ENCODE measurements around the gene DIPK1B. TPM values are rescaled to one million over a fixed set of nuclear protein-coding genes. Genes with fewer than 3 reads are reported as not detected.
A peak's percentile ranks its signal among the peaks of the same experiment; 100 is the strongest.

The DIPK1B gene
- total and polyA plus RNA-seq, 2 donors (not counting 3 experiments of a cell fraction or from before 2014, with no cell fraction given), result 253 to 441 TPM

GRCh38 chr9:136667940-136668760, 44.2 kb upstream of the DIPK1B start:
- peak; percentile 44 for DNase-seq (ENCODE audit: low read depth, low spot score)
- Histone ChIP-seq H3K27me3 (ENCODE audit: control insufficient read depth in 2 of 2, insufficient read depth in 2 of 2, low read length in 2 of 2) (no peaks in the 10 kb centered on the region), H3K27ac (ENCODE audit: insufficient read depth, low read depth, low read length) (peak overlapping the region; percentile 78), H3K9ac (replicated peaks; ENCODE audit: extremely low read depth, insufficient read depth, low read length) (peak overlapping the region; percentile 79), H3K9me1 (replicated peaks; ENCODE audit: control insufficient read depth, extremely low read depth, insufficient read depth, low read length) (no peaks in the 10 kb centered on the region), H4K20me1 (replicated peaks; ENCODE audit: control insufficient read depth, extremely low read depth, insufficient read depth, low read length) (no peaks in the 10 kb centered on the region), H3K4me1 (ENCODE audit: control insufficient read depth, extremely low read depth, insufficient read depth, low read length) (peaks cover 15% of the 10 kb centered on the region), H2AFZ (ENCODE audit: low read depth, low read length) (no peak overlapping the region), H3K79me2 (ENCODE audit: control insufficient read depth, insufficient read depth, low read length) (peaks cover 65% of the 10 kb centered on the region), H3K9me3 (replicated peaks; ENCODE audit: control insufficient read depth, insufficient read depth, low read length) (no peaks in the 10 kb centered on the region), H3K36me3 (ENCODE audit: control insufficient read depth in 2 of 2, extremely low read depth in 1 of 2, insufficient read depth in 2 of 2, low read length in 2 of 2) (peaks cover 39 to 79% of the 10 kb centered on the region in 2 experiments), H3K4me2 (ENCODE audit: insufficient read depth, low read length) (peak overlapping the region; percentile 40), H3K4me3 (replicated peaks in 1 of 3; ENCODE audit: insufficient read depth in 1 of 3, low read depth in 1 of 3, low read length in 3 of 3) (peak overlapping the region; percentile 54 to 83 (median 65))
- intact Hi-C loops (cut with micrococcal nuclease) (no loop called here), dilution Hi-C loops (cut with MboI; ENCODE audit: extremely low pct_ligation_motif_present, low sequenced_read_pairs) (no loop called here)
- ChIA-PET POLR2A (interaction anchor here (9.9 kb wide), 1 partner anchor 22 kb away, joined by 161 read pairs; no protein-coding TSS in a partner anchor), CTCF (interaction anchor here (3.4 kb wide), 1 partner anchor 22 kb away, joined by 20 read pairs; no protein-coding TSS in a partner anchor)
- no TSS peak for BruUV-seq (replicated peaks)
- FAIRE-seq, result peak; percentile 62
- peak in 1 of 2 donors; percentile 23 for TF ChIP-seq CTCF (IDR thresholded peaks at IDR 0.05; ENCODE audit: extremely low read depth in 1 of 2, insufficient read depth in 1 of 2, low read depth in 1 of 2, low read length in 2 of 2)
- TF ChIP-seq POLR2A (IDR thresholded peaks at IDR 0.05; ENCODE audit: low read depth, low read length), result peak; percentile 79
- TF ChIP-seq GATA2 (IDR thresholded peaks at IDR 0.05; ENCODE audit: insufficient read depth, insufficient read length, low read depth, low read length), result no peak
- TF ChIP-seq, protein P1, sequence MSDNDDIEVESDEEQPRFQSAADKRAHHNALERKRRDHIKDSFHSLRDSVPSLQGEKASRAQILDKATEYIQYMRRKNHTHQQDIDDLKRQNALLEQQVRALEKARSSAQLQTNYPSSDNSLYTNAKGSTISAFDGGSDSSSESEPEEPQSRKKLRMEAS (IDR thresholded peaks at IDR 0.05; ENCODE audit: insufficient read depth, insufficient read length), result no peak
- TF ChIP-seq FOS (IDR thresholded peaks at IDR 0.05; ENCODE audit: borderline replicate concordance, insufficient read depth, low read length), result no peak
- TF ChIP-seq POLR2AphosphoS5 (IDR thresholded peaks at IDR 0.05; ENCODE audit: insufficient read depth, low read depth, low read length), result peak; percentile 82
- no peak for TF ChIP-seq EZH2 (IDR thresholded peaks at IDR 0.05; ENCODE audit: borderline replicate concordance, low read depth, low read length, severe bottlenecking)
